HG03457 (cell line): ENCODE results near the gene SPTBN1.

Source experiments
- ATAC-seq: cut with Tn5 transposase; IDR thresholded peaks from one replicate; pipeline ENCODE4 v1.9.1; 2021; ENCODE audit warnings: moderate number of reproducible peaks; ENCODE audit not compliant: unreplicated experiment

Gene SPTBN1

GRCh38 chr2:54570925-54571694 is 115.0 kb downstream of the SPTBN1 start:
- peak; percentile 52 for ATAC-seq

- no peak for ATAC-seq
Observed at GRCh38 chr2:54572262-54572635, 116.1 kb downstream of the SPTBN1 start.

DNA sequence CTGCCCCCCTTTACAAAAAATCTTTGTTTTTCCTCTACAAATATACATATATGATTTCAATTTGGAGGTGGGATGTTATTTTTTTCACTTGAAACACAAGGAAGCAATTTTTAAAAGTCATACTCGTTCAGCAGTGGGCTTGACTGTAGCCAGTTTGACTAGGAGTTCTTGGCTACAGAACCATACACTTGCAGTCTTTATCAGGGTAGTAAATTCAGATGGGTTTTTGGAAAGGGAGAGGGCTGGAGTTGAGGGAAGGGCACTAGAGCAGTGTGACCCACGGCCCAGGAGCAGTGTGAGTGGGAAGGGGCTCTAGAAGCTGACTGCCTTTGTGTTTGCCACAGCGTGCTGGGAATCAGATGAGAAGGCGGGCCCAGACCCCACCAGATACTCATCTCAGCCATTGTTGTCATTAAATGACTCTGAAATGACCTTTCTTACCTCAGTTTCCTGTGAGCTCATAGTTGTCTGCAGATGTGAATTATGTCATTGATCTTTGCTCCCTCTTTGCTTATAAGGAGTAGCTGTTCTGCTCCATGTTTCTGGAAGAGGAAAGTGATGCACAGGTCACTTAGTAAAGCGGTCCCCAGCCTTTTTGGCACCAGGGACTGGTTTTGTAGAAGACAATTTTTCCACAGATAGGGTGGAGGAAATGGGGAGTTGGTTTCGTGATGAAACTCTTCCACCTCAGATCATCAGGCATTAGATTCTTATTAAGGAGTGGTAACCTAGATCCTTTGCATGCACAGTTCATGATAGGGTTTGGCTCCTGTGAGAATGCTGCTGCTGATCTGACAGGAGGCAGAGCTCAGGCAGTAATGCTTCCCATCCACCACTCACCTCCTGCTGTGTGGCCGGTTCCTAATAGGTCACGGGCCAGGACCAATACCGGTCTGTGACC is 116.8 kb downstream of the SPTBN1 start:
- no peak for ATAC-seq

GRCh38 chr2:54573537-54573919 is 117.4 kb downstream of the SPTBN1 start:
- ATAC-seq, result no peak

- no peak for ATAC-seq
Observed at GRCh38 chr2:54574107-54574859, 118.2 kb downstream of the SPTBN1 start.

GRCh38 chr2:54574860-54575247 is 118.7 kb downstream of the SPTBN1 start:
- no peak for ATAC-seq

- ATAC-seq, result no peak
Observed at GRCh38 chr2:54575379-54575888, 119.3 kb downstream of the SPTBN1 start.

DNA sequence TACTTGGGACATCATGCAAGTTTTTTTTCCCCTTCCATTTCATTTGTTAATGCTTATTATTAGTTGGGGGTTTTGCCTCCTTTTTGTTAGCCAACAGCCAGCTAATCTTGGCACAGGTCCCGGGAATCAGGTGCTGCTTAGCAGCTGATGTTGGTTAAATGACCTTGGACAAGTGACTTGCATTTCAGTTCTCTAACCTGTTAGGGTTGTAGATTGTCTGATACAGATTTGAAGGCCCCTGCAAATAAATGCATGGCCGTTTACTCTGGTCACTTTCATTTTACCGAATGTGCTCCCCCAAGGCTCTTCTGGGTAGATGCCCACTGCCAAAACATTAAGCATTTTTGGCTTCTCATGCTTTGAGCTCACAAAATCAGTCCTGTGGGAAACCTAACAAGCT is 120.9 kb downstream of the SPTBN1 start:
- ATAC-seq, result no peak

- no peak for ATAC-seq
Observed at GRCh38 chr2:54577944-54578647, 122.0 kb downstream of the SPTBN1 start.

GRCh38 chr2:54578648-54579045 is 122.5 kb downstream of the SPTBN1 start:
- no peak for ATAC-seq

- no peak for ATAC-seq
Observed at GRCh38 chr2:54579061-54579681, 123.0 kb downstream of the SPTBN1 start.

DNA sequence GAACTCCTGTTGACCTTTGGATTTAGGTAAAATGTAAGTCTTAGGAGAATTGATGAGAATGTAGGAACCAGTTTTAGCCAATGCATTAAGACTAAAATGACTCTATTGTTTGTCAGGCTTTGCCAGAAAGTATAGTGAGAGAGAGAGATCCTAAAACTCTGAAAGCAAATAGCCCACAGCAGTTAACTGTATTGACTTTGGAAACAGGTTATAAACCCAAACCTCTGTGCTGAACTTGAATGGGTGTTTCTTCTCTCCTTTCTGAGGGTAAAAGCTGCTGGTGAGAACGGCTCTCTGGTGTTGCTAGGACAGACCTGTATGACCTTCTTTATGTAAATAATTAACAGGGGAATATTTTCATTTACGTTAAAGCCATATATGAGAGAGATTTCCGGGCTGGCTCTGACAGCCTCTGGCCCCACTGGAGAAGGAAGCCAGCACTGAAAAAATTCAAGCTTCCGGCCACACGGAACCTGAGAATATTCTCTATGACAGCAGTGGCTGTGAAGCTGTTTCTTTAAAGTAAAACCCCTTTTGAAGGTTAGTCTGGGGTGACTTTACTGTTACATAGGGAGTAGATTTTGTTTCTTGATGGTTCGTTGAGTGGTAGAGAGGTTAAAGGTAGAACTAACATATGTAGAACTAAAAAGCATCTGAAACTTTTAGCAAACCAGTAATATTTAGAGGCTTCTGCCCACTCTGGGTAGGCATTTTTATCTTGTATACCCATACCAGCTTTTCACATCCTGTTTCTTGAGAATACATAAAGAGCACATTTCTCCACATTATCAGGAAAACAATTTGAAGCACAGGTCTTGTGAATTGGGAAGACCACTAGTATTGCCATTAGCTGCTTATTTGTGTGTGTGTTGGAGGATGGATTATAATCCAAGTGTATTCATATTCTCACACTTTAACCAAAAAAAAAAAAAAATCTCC is 123.8 kb downstream of the SPTBN1 start:
- ATAC-seq, result peak; percentile 81

DNA sequence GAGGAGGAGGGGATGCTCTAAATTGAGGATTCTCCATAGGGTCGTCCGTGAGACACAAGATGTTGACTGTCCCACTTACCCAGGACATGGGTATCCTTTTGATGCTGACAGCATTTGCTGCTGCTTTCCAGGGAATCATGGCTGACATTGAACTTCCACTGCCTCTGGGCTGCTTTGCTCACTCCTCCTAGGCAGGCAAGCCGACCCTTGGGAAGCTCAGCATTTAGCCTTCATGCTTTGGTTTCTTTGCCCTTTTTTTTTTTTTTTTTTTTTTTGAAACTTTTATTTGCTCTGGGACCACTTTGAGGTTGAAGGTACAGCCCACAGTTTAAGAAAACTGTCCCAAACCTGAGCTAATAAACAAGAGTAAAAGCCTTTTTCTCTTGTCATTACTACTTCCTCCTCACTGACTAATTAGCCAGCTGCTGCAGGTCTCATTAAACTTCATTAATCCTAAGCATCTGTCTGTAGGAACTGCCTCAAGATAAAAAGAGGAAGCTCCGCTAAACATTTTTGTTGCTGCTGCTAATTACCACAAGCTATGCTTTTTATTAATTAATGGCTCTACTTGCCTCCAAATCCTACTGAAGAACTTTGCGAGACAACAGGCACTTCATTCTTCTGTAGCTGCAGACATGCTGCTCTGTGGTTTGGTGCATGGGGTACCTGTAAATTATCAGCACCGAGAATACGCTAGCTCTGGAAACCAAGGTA is 125.4 kb downstream of the SPTBN1 start:
- no peak for ATAC-seq

DNA sequence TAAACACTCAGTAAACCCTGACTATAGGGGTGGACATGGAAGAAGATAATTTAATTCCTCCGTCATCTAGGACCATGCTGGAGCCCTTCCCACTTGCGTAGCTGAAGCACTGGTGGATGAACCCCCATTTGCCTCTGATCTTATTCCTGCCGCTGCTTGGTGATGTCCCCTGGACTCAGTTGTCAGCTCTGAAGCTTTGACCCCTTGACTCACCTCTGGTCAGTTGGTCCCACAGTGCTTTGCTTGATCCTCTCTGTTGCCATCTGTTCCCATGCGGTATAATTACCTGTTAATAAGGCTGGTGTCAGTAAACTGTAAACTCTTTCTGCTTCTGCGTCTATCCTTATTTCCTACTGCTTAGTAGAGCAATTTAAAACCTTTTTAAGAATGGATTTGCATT is 126.9 kb downstream of the SPTBN1 start:
- ATAC-seq, result no peak

- no peak for ATAC-seq
Observed at GRCh38 chr2:54584598-54584997, 128.5 kb downstream of the SPTBN1 start.

DNA sequence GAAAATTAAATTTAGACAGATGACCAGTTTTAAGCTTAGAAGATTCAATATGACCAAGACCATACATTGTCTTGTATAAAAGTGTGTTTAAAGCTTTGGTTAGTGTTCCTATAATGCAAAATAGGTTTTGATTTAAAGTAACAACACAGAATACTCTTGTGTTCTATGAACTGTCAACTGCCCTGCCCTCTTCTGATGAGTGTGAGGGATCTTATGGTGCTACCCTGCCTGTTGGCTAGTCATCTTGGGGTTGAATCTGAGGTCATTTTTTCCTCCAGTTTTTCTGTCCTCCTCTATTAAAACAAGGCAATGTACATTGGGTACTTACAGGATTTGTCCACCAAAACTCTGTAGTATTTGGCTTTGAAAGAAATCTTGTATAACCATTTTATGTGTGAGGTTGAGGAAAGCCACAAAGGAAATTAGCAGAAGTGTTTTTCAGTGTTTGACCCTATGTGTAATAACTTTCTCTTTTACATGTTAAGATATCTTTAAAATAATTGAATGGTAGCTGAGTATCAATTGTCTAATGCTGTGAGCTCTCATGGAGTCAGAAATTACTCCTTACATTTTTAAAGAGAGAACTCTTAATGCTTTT is 129.1 kb downstream of the SPTBN1 start:
- no peak for ATAC-seq

DNA sequence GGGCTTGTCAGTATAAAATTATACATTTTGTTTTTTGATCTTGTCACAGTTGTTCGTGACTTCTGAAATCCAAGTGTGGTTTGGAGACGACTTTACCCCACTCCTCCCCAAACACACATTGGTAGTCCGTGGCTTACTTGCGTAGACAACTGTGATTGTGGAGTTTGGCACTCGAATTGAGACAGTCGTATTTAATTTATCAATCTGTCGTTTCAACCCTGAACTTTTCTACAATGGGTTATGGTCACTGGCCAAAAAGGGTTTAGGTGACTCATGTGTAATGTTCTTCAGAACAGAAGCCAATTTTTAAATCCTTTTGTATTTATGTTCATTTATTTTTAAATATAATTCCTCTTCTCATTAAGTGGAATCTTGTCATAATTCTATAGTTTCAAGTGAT is 129.9 kb downstream of the SPTBN1 start:
- ATAC-seq, result no peak

DNA sequence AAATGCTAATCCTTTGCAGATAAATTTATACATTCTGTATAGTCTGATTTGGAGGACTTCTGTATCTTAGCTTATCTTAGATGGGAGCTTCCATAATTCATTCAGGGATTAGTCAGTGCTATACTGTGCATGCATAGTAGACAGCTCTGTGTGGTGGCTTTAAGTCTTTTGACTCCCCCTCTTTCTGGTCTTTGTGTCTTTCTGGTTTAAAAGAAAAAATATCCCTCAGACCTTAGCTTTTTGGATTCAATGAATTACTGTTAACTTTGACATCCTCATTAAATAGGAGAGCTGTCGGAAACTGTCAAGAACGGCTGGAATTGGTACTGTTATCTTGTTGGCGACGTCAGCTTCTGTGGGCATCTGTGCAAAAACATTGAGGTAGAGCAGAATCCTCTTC is 130.4 kb downstream of the SPTBN1 start:
- ATAC-seq, result no peak
